Dermis blood vessel endothelial cell (primary cell): ENCODE results near the gene TIFAB. TPM values are rescaled to one million over a fixed set of nuclear protein-coding genes. Genes with fewer than 3 reads are reported as not detected.
A peak's percentile ranks its signal among the peaks of the same experiment; 100 is the strongest.

Experiments
- DNase-seq: peaks from one replicate; pipeline ENCODE4 v3.0.0; 2010
- total RNA-seq: library from RNA; depleted of rRNA; stranded (reverse); fragments of >200 nt; gene quantifications from 2 replicates; pipeline ENCODE4 v1.2.3, GENCODE V29; 2014

Gene TIFAB
- total RNA-seq, 1 donor from 2014 or later, result not detected

- no peak for DNase-seq
Observed at GRCh38 chr5:135481909-135482311, 29.8 kb upstream of the TIFAB start.

- no peak for DNase-seq
Observed at GRCh38 chr5:135481387-135481786, 29.2 kb upstream of the TIFAB start.

DNA sequence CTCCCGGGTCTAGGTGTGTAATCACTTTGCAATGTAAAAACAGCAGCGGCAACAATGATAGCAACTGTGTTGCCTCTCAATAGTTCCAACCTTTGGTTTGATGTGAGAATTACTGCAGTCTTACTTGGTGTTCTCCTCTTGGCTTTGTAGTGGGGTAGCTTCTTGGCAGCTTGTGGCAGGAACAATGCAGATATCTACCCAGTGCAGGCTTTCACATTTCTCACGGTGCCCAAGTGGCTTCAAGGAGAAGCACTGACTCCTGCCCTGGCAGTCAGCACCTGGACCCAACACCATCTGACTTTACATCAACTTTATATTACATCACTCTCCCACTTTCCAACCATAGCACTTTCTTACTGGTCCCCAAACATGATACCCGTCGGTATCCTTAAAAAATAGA, 28.4 kb upstream of the TIFAB start:
- DNase-seq, result no peak

GRCh38 chr5:135478938-135479337, 26.8 kb upstream of the TIFAB start:
- DNase-seq, result no peak

DNA sequence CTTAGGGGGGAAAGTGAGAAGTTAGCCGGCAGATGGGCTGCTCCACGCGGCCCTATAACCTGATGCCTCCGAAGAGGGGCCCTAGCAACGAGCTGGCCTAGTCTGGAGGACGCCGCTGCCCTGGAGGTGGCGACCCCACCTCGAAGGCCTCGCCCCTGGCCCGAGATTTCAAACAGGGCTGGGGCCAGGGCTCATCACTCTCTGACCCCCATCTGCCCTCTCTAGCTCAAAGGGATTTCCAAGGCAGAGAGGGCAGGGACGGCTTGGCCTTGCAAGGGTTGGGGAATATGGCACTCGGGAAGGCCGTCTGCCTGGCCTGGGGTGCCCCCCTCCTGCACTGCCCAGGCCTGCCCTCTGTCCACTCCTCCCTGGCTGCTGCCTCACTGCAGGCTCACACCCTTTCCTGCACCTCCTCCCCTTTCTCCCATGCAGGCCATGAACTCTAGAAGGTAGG, 25.5 kb upstream of the TIFAB start:
- no peak for DNase-seq

DNA sequence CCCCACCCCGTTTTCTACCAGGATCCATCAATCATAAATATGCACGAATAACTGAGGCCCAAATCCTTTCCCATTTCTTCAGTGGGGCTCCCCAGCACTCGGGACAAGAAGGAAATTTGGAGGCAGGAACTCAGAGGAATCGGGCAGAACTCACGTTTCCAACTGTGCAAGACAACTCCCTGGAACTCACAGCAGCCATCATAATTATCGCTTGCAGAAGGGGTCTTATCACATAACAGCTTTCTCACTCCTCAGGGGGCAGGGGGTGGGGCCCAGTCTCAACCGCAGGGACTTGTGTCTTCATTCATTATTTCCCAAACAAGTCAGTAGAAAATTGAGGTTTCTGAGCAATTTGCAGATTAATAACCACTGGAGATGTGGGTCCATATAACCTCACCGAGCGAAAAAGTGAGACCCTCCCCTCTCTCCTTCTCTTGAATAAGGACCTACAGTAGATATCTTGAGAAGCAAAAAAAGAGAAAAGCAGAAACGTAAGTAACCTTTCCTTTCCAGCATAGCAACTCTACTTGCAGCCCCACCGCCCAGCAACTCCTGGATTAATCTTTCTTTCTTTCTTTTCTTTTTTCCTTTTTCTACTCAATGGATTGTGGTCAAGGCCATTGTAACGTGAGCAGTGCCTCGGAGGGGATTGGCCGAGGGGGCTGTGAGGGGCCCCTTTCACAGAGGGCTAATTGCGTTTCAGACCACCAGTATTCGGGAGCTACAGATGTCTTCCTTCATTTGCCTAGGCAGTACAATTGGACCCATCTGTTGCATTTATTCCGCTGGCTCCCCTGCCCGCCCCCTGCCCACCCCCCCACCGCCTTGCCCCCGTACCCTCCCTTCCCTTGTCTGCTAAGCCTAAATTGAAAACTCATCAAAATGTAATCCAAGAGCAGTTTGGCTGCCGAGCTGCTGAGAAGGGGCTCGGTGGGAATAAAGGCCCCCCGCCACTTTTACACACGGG, 24.7 kb upstream of the TIFAB start:
- no peak for DNase-seq

DNA sequence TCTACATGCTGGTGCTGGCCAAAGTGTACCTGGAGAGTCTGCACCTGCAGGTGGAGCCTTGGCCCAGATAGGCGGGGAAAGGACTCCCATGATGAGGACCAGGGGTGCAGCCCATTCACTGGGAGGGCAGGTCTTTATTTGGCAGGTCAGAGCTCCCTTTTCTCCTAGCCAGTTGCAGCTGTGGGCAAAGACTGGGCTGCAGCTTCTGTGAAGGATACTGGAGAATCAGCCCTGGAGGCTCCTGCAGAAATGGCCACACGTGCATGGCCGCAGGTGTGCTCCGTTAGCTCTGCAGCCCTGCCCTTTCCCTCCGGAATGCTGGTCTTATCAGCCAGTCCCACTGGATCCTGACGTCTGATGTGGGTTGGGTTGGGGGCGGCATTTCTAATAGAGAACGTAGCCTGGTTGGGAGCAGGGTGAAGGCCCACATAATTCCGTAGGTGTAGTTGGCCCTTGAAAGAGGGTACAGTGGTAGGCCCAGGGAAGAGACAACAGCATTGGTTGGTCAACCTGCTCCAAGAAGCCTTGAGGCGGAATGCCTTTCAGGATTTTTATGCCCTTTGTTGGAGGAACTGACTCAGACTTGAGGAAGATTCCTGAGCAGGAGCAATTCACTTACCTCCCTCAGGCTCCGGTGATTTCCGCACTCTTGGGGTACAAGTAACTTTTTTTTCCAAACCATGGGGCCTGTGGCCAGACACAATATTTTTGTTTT, 22.0 kb upstream of the TIFAB start:
- no peak for DNase-seq

DNA sequence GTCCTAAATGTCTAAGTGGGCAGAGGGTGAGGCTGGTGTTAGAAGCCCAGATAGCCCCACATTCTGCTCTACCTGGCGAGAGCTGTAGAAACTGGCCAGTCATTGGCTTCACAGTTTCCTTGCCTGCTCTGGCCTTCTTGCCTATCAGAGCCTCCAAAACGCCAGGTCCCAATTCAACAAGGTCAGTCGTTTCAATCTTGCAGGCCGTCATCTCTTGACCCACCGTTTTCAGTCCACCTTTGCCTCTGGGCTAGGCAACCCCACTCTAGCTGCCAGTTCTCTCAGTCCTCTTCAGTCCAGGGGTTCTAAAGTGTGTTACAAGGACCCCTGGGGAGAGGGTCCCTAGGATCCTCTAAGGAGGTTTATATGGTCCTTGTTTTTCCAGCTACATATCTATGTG, 20.0 kb upstream of the TIFAB start:
- no peak for DNase-seq

DNA sequence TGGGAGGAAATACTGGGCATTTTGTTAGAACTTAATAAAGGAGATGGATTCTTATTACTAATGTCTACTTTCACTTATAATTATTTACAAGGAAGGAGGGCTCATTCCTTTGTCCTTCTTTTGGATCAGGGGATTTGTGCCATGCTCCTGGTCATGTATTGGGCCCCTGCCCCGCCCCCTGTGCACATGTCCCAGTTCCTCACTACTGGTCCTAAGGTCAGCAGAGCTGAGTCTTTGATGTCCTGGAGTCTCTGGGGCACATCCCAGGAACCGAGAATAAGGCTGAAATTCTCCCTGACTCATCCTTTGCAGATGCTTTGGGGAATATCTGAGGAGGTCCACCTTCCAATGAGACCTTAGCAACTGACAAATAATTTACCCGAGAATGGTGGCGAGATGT, 19.6 kb upstream of the TIFAB start:
- no peak for DNase-seq

GRCh38 chr5:135469911-135470310, 17.8 kb upstream of the TIFAB start:
- DNase-seq, result no peak

DNA sequence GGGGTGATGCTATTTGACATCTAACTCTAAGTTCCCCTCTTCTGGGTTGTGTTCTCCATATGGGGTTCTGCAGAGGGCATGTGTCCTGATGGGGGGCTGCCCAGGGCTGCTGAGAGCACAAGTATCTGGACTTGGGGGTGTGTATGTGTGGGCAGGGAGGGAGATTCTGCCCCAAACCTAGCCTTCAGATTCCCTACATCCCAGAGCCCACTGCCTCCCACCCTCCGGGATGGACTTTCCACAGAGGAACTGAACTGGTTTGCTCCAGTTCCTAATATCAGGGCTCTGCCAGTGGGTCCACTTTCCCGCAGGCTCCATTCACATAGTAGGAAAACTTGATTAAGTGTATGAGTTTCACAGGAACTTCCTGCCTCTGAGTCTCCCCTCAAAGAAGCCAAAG, 16.4 kb upstream of the TIFAB start:
- DNase-seq, result no peak

GRCh38 chr5:135467871-135468485, 15.8 kb upstream of the TIFAB start:
- no peak for DNase-seq

GRCh38 chr5:135467051-135467625, 15.0 kb upstream of the TIFAB start:
- DNase-seq, result no peak

- DNase-seq, result peak; percentile 75
Observed at GRCh38 chr5:135466178-135467050, 14.3 kb upstream of the TIFAB start.

DNA sequence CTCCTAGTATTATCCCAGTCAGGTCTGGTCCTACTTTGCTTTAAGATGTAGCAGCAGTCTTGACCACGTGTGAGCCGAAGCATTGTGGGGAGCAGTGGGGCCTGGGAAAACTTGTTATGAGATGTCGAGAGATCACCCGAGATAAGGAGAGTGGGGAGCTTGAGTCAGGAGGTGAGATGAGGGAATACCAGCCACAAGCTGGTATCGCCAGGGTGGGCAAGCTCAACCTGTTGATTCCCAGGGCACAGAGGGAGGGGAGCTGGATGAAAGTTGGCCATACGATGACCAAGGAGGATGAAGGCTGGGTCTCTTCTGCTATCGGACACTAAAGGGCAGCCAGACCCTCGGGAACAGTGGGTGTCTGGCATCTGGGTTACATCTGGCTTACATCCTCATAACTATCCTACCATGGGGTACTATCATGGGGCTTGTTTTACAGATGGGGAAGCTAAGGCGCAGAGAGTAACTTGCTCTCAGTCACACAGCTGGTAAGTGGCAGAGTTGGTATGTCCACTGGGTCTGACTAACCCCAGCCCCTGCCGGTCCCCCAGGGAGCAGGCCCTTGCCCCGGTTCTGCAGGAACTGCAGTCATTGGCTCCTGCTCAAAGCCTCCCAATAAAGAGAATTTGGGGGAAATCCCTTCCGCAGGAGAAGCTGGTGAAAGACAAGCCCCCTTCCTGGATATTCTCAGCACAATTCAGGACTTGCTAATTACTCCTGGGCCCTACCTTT, 13.4 kb upstream of the TIFAB start:
- no peak for DNase-seq

- DNase-seq, result peak; percentile 66
Observed at GRCh38 chr5:135462304-135462703, 10.2 kb upstream of the TIFAB start.

GRCh38 chr5:135461481-135462151, 9.5 kb upstream of the TIFAB start:
- DNase-seq, result no peak

DNA sequence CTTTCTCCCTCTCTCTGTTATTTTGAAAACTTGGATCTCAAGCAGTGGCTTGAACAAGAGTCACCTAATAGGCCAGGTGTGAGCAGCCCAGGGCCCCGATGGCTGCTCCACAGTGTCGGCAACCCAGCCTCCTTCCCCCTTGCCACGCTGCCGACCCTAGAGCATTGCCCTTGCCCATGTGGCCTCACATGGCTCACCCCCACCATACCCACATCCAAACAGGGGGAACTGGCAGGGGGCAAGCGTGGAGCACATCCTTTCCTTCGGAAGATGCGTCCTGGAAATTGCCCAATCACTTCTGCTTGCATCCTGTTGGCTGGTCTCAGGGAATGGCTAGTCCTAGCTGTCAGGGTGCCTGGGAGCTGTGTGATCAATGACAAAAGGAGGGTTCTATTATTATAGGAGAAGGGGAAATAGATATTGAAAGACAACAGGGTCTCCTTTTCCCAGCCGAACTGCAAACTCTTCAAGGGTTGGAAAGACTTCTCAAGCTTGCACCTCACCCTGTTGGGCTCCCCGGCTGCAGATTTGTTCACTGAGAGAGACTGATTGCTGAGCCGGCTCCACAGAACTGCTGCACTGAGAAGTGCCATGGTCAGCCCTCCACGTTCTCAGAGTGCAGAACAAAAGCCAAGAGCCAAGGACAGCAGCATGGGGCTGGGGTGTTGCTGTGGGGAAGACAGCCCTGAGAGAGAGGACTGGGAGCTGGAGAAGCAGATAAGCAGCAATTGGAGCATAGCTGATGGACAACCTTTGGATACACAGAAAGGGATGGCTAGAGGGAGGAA, 8.3 kb upstream of the TIFAB start:
- no peak for DNase-seq

- DNase-seq, result no peak
Observed at GRCh38 chr5:135458921-135459331, 6.8 kb upstream of the TIFAB start.

GRCh38 chr5:135458356-135458755, 6.2 kb upstream of the TIFAB start:
- DNase-seq, result no peak
